ENCODE results near the gene BCL6.

Gene BCL6

GRCh38 chr3:187738331-187739093 is 6.8 kb downstream of the BCL6 start:
- FAIRE-seq, result no peak

- FAIRE-seq, result no peak
Measured at GRCh38 chr3:187738071-187738330, 7.3 kb downstream of the BCL6 start.

- no peak for FAIRE-seq
Measured at GRCh38 chr3:187737368-187738070, 7.7 kb downstream of the BCL6 start.

- no peak for FAIRE-seq
Measured at GRCh38 chr3:187737006-187737367, 8.3 kb downstream of the BCL6 start.

- no peak for FAIRE-seq
Measured at GRCh38 chr3:187736418-187736871, 8.8 kb downstream of the BCL6 start.

- no peak for FAIRE-seq
Measured at GRCh38 chr3:187735837-187736236, 9.4 kb downstream of the BCL6 start.

GRCh38 chr3:187735383-187735782 is 9.9 kb downstream of the BCL6 start:
- FAIRE-seq, result no peak

GRCh38 chr3:187734841-187735240 is 10.4 kb downstream of the BCL6 start:
- no peak for FAIRE-seq

GRCh38 chr3:187733371-187733770 is 11.9 kb downstream of the BCL6 start:
- no peak for FAIRE-seq

- FAIRE-seq, result no peak
Measured at GRCh38 chr3:187729598-187729997, 15.7 kb downstream of the BCL6 start.

- FAIRE-seq, result no peak
Measured at GRCh38 chr3:187728940-187729583, 16.2 kb downstream of the BCL6 start.

- no peak for FAIRE-seq
Measured at GRCh38 chr3:187728248-187728647, 17.0 kb downstream of the BCL6 start.

GRCh38 chr3:187726564-187726963 is 18.7 kb downstream of the BCL6 start:
- FAIRE-seq, result no peak

GRCh38 chr3:187725653-187726370 is 19.5 kb downstream of the BCL6 start:
- no peak for FAIRE-seq

GRCh38 chr3:187725224-187725623 is 20.0 kb downstream of the BCL6 start:
- FAIRE-seq, result no peak

GRCh38 chr3:187722206-187722612 is 23.1 kb downstream of the BCL6 start:
- FAIRE-seq, result no peak

- no peak for FAIRE-seq
Measured at GRCh38 chr3:187721055-187721454, 24.2 kb downstream of the BCL6 start.

GRCh38 chr3:187720337-187720670 is 25.0 kb downstream of the BCL6 start:
- no peak for FAIRE-seq

- FAIRE-seq, result no peak
Measured at GRCh38 chr3:187719628-187720336, 25.5 kb downstream of the BCL6 start.

- no peak for FAIRE-seq
Measured at GRCh38 chr3:187718802-187719201, 26.5 kb downstream of the BCL6 start.

- no peak for FAIRE-seq
Measured at GRCh38 chr3:187717572-187717971, 27.7 kb downstream of the BCL6 start.

- FAIRE-seq, result no peak
Measured at GRCh38 chr3:187714404-187714979, 30.8 kb downstream of the BCL6 start.

GRCh38 chr3:187713504-187713903 is 31.8 kb downstream of the BCL6 start:
- no peak for FAIRE-seq
